Erythroblast (primary cell): Measurements from ENCODE around the gene RARRES1.

Source experiments
- GATA1 ChIP-seq: IDR thresholded peaks from 2 replicates; pipeline ENCODE4 v1.6.1; 2011; ENCODE audit warnings: low read depth, mild to moderate bottlenecking, control low read depth, low read length, moderate library complexity
- POLR2A ChIP-seq: IDR thresholded peaks from 2 replicates; pipeline ENCODE4 v1.6.1; 2011; ENCODE audit warnings: mild to moderate bottlenecking, low read length

DNA sequence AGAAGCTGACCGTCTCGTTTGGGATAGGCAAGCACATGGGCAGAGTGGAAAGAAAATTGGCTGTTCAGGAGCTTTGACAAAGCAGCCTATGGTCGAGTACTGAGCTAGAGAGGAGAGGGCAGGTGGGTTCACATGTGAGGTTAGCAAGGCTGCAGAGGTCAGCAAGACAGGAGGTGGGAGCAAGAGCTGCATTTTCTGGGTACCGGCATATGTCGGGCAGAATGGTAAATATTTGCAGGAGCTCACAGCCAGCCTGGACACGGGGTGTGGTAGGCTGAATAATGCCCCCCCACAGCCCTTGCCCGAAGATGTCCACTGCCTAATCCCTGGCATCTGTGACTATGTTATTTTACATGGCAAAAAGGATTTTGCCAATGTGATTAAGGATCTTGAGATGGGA, 8.3 kb downstream of the RARRES1 start:
- TF ChIP-seq POLR2A (no peak), GATA1 (no peak)
